ENCODE results near the gene HYAL1.

The HYAL1 gene

DNA sequence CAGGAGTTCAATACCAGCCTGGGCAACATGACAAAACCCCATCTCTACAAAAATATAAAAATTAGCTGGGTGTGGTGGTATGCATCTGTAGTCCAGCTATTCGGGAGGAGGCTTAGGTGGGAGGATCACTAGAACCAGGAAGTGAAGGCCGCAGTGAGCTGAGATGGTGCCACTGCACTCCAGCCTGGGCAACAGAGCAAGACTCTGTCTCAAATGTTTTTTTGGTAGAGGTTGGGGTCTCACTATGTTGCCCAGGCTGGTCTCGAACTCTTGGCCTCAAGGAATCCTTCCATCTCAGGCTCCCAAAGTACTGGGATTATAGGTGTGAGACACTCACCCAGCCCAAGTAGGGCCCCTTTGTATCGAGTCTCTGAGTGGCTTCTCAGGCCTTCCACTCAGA, 9.3 kb downstream of the HYAL1 start:
- H3K4me3 ChIP-seq (ENCODE audit: control insufficient read depth, low read depth, low read length): no peak overlapping the region
- no peak for DNase-seq (ENCODE audit: low read depth)
- TF ChIP-seq, protein P1, sequence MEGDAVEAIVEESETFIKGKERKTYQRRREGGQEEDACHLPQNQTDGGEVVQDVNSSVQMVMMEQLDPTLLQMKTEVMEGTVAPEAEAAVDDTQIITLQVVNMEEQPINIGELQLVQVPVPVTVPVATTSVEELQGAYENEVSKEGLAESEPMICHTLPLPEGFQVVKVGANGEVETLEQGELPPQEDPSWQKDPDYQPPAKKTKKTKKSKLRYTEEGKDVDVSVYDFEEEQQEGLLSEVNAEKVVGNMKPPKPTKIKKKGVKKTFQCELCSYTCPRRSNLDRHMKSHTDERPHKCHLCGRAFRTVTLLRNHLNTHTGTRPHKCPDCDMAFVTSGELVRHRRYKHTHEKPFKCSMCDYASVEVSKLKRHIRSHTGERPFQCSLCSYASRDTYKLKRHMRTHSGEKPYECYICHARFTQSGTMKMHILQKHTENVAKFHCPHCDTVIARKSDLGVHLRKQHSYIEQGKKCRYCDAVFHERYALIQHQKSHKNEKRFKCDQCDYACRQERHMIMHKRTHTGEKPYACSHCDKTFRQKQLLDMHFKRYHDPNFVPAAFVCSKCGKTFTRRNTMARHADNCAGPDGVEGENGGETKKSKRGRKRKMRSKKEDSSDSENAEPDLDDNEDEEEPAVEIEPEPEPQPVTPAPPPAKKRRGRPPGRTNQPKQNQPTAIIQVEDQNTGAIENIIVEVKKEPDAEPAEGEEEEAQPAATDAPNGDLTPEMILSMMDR (conservative IDR thresholded peaks at IDR 0.05; ENCODE audit: control insufficient read depth, insufficient read depth, low read depth, low read length): no peak

DNA sequence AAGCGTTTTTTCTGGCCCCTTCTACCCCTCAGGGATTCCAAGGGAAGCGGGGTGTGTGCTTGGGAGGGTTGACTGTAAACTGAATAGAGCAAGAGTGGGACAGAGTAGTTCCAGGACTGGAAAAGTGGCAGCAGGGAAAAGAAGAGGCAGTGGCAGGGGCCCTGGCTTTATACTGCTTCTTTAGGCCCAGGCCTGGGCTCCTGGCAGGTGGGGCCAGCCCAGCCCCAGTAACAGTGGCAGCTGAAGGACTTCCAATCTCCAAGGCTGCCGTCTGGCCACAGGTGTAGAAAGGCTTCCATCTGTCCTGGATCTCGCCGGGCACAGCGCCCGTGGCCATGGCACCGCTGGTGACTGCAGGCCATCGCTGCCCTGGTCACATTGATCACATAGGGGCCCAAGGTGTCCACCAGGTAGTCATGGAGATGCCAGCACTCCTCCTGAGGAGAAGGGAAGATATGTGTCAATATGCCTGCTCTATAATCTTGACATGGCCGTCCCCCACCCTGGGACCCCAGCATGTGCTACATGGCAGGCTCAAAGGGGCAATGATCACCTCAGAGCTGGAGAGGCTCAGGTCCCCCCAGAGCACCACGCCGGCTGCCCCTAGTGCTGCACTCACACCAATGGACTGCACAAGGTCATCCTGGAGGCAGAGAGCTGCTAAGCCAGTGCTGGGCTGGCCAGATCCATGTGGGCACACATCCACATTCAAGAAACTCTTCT, 10.1 kb downstream of the HYAL1 start:
- TF ChIP-seq, protein P1 (conservative IDR thresholded peaks at IDR 0.05; ENCODE audit: control insufficient read depth, insufficient read depth, low read depth, low read length): no peak
- no peak overlapping the region for H3K4me3 ChIP-seq (ENCODE audit: control insufficient read depth, low read depth, low read length)
- DNase-seq (ENCODE audit: low read depth): no peak

DNA sequence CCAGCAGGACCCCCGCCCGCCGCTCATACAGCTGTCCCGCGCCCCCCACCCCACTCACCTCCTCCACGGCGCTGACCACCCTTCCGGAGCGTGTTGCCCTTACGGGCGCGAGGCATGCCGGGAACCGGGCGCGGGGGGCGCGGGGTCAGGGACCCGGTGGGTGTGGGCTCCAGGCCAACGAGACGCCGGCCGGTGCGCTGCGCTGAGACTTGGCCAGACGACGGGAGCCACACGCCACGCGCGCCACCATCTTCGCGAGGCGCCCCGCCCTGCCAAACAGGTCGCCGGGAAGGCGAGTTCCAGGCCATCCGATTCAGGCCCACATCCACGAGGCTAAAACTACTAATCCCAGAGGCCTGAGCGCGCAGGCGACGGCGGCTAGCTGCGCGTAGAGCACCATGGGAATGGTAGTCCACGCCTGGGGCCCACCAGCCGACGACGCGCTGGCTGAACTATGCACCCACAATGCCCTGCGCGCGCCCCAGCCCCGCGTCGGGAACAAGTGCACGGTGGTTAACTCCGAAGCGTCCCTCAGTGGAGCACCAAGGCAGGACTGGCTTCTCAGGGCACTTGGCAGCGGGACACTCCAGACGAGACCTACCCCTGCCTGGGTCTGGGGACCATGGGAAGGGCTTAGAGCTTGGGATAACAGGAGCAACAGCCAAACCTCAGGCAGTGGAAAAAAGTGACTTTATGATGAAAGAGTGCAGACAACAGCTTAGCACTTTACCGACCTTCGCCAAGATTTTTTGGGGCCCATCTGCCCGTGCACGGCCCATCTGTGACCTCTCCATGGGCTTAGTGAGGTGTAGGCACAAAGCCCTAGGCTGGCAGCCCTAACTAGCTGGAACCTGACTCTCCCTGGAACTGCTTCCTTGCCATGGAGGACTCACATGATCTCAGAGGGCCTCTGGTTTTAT, 11.0 kb downstream of the HYAL1 start, which contains the start of gene IFRD2:
IFRD2 (minus strand) TSS at position 271 of the 920 bp plus-strand sequence; CDS start at position 116, 155 bp downstream.
- TF ChIP-seq, protein P1 (conservative IDR thresholded peaks at IDR 0.05; ENCODE audit: control insufficient read depth, insufficient read depth, low read depth, low read length): no peak
- H3K4me3 ChIP-seq (ENCODE audit: control insufficient read depth, low read depth, low read length): peak within 1 kb of the TSS; percentile 90
- peak; percentile 97 for DNase-seq (ENCODE audit: low read depth)

DNA sequence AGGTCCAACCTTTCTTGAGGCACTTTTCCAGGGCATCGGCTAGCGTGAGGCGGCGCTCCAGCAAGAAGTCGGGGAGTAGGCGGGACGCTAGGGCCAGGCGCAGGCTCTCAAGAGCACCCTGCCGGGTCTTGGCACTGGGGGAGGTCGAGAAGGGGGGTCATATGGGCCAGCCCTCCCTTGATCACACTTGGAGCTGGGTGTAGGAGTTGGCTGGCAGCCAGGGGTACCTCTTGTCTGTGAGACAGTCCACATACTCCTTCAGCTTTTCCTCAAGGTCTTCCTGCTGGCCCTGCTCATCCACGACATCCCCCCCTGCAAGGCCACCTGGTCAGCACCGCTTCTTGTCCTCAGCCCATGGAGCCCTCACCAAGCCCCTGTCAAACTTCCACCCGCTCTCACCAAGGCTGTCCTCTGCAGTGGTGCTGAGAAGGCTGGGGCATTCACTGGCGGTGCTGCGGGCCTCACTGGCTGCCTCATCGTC, 13.2 kb downstream of the HYAL1 start:
- TF ChIP-seq, protein P1 (conservative IDR thresholded peaks at IDR 0.05; ENCODE audit: control insufficient read depth, insufficient read depth, low read depth, low read length): no peak
- no peak overlapping the region for H3K4me3 ChIP-seq (ENCODE audit: control insufficient read depth, low read depth, low read length)
- DNase-seq (ENCODE audit: low read depth): no peak

DNA sequence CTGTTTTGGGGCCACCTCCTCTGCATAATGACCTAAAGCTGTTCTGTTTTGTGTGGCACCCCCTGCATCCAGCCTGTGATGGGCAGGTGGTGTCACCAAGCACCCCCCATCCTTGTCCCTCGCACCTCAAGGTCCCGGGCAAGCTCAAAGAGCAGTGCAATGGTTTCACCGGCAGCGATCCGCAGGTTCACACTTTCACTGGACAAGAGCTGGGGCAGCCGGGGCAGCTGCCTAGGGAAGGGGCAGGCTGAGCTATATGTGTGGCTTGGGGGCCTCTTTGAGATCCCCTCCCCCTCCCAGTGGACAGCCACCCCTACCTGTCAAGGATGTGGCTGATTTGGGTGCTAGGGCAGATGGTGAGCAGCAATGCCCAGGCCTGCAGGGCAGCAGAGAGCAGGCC, 14.2 kb downstream of the HYAL1 start:
- no peak overlapping the region for H3K4me3 ChIP-seq (ENCODE audit: control insufficient read depth, low read depth, low read length)
- no peak for DNase-seq (ENCODE audit: low read depth)
- TF ChIP-seq, protein P1 (conservative IDR thresholded peaks at IDR 0.05; ENCODE audit: control insufficient read depth, insufficient read depth, low read depth, low read length): no peak

DNA sequence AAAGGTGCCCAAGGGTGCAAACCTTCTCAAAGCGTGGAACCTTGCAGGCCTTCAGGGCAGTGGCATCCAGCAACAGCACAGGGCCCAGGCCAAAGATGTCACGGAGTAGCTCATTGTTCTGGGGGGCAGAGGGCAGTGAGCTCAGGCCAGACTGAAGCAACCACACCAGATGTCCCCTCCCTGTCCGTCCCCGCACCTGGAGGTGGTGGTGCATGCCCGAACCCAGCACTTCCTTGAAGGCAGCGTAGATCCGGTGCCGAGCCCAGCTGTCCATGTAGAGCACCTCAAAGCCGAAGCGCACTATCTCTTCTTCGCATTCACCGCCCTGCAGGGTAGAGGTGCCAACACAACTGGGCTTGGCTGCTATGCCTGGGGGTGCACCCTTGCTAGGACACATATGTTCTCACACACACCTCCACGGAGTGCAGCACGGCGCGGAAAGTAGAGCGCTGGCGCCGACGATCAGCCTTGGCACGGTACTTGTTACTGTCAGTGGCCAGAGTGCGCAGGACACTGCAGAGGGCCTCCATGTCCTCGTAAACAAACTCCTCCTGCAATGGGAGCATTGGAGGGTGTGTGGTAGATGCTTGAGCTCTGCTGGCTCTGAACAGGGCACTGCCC, 14.9 kb downstream of the HYAL1 start:
- TF ChIP-seq, protein P1 (conservative IDR thresholded peaks at IDR 0.05; ENCODE audit: control insufficient read depth, insufficient read depth, low read depth, low read length): no peak
- no peak for DNase-seq (ENCODE audit: low read depth)

More for the DNA sequence above, 14.9 kb downstream of the HYAL1 start:
- H3K4me3 ChIP-seq (ENCODE audit: control insufficient read depth, low read depth, low read length): no peak overlapping the region

Measured in fibroblast of mammary gland (primary cell).